Measurements from ENCODE around the gene CYTH2.

Gene CYTH2

GRCh38 chr19:48484247-48484893 is 15.2 kb downstream of the CYTH2 start:
- TF ChIP-seq RAD21 (IDR thresholded peaks at IDR 0.05; ENCODE audit: low read depth) (no peak), EGR1 (IDR thresholded peaks at IDR 0.05) (no peak), CEBPB (IDR thresholded peaks at IDR 0.05) (no peak), YY1 (IDR thresholded peaks at IDR 0.05; ENCODE audit: low read depth) (no peak), CREB1 (IDR thresholded peaks at IDR 0.05; ENCODE audit: low read depth) (no peak), TCF12 (IDR thresholded peaks at IDR 0.05; ENCODE audit: low read depth) (no peak), FOXM1 (IDR thresholded peaks at IDR 0.05; ENCODE audit: borderline replicate concordance, low read depth) (no peak), TAF1 (IDR thresholded peaks at IDR 0.05; ENCODE audit: low read depth) (no peak)

- TF ChIP-seq CEBPB (IDR thresholded peaks at IDR 0.05) (no peak), CREB1 (IDR thresholded peaks at IDR 0.05; ENCODE audit: low read depth) (no peak), ZBTB7A (IDR thresholded peaks at IDR 0.05; ENCODE audit: low read depth) (no peak), EGR1 (IDR thresholded peaks at IDR 0.05) (no peak), MAX (IDR thresholded peaks at IDR 0.05) (no peak), TEAD4 (IDR thresholded peaks at IDR 0.05) (no peak), YY1 (IDR thresholded peaks at IDR 0.05; ENCODE audit: low read depth) (no peak), FOXM1 (IDR thresholded peaks at IDR 0.05; ENCODE audit: borderline replicate concordance, low read depth) (no peak), TCF12 (IDR thresholded peaks at IDR 0.05; ENCODE audit: low read depth) (no peak), TAF1 (IDR thresholded peaks at IDR 0.05; ENCODE audit: low read depth) (no peak), NFIC (IDR thresholded peaks at IDR 0.05) (no peak), USF1 (IDR thresholded peaks at IDR 0.05) (no peak), EP300 (IDR thresholded peaks at IDR 0.05; ENCODE audit: borderline replicate concordance) (no peak), REST (IDR thresholded peaks at IDR 0.05; ENCODE audit: low read depth) (no peak), RAD21 (IDR thresholded peaks at IDR 0.05; ENCODE audit: low read depth) (no peak)
Measured at GRCh38 chr19:48484931-48485612, 15.9 kb downstream of the CYTH2 start.

GRCh38 chr19:48487544-48487943 is 18.4 kb downstream of the CYTH2 start:
- TF ChIP-seq NFIC (IDR thresholded peaks at IDR 0.05), result no peak
- no peak for TF ChIP-seq YY1 (IDR thresholded peaks at IDR 0.05; ENCODE audit: low read depth)
- TF ChIP-seq FOXM1 (IDR thresholded peaks at IDR 0.05; ENCODE audit: borderline replicate concordance, low read depth), result no peak
- no peak for TF ChIP-seq TCF12 (IDR thresholded peaks at IDR 0.05; ENCODE audit: low read depth)

- TF ChIP-seq YY1 (IDR thresholded peaks at IDR 0.05; ENCODE audit: low read depth), result no peak
- no peak for TF ChIP-seq RAD21 (IDR thresholded peaks at IDR 0.05; ENCODE audit: low read depth)
- TF ChIP-seq MAX (IDR thresholded peaks at IDR 0.05), result no peak
- TF ChIP-seq EP300 (IDR thresholded peaks at IDR 0.05; ENCODE audit: borderline replicate concordance), result peak; percentile 56; the same call in 1 of the 2 replicates
- no peak for TF ChIP-seq TAF1 (IDR thresholded peaks at IDR 0.05; ENCODE audit: low read depth)
- peak; percentile 96 for TF ChIP-seq NFIC (IDR thresholded peaks at IDR 0.05)
- TF ChIP-seq CREB1 (IDR thresholded peaks at IDR 0.05; ENCODE audit: low read depth), result no peak
- no peak for TF ChIP-seq CEBPB (IDR thresholded peaks at IDR 0.05)
- no peak for TF ChIP-seq USF1 (IDR thresholded peaks at IDR 0.05)
- 0 out of 2 replicates have a peak, but pooled peaks have one; percentile 30 for TF ChIP-seq ZBTB7A (IDR thresholded peaks at IDR 0.05; ENCODE audit: low read depth)
- no peak for TF ChIP-seq FOXM1 (IDR thresholded peaks at IDR 0.05; ENCODE audit: borderline replicate concordance, low read depth)
- TF ChIP-seq TCF12 (IDR thresholded peaks at IDR 0.05; ENCODE audit: low read depth), result peak; percentile 59; the same call in 1 of the 2 replicates
- no peak for TF ChIP-seq REST (IDR thresholded peaks at IDR 0.05; ENCODE audit: low read depth)
- TF ChIP-seq EGR1 (IDR thresholded peaks at IDR 0.05), result no peak
- peak; percentile 94 for TF ChIP-seq TEAD4 (IDR thresholded peaks at IDR 0.05)
Measured at GRCh38 chr19:48487948-48488347, 18.8 kb downstream of the CYTH2 start.

- TF ChIP-seq RAD21 (IDR thresholded peaks at IDR 0.05; ENCODE audit: low read depth) (peak; percentile 71), YY1 (IDR thresholded peaks at IDR 0.05; ENCODE audit: low read depth) (no peak)
Measured at GRCh38 chr19:48489608-48490216, 20.5 kb downstream of the CYTH2 start.
